ENCODE measurements around the gene CCNF.

CCNF gene

GRCh38 chr16:2494616-2495015, 65.4 kb downstream of the CCNF start:
- H3K4me1 ChIP-seq (ENCODE audit: insufficient read depth, low read length, severe bottlenecking), result peaks cover 3% of the 10 kb centered on the region

GRCh38 chr16:2495041-2495440, 65.8 kb downstream of the CCNF start:
- no peaks in the 10 kb centered on the region for H4K20me1 ChIP-seq (ENCODE audit: insufficient read depth, low read length)

More at GRCh38 chr16:2494616-2495015, 65.4 kb downstream of the CCNF start:
- Histone ChIP-seq H3K4me2 (ENCODE audit: low read length) (no peak overlapping the region), H3F3A (ENCODE audit: insufficient read depth, low read length) (no peaks in the 10 kb centered on the region), H3K9ac (ENCODE audit: low read length) (no peak overlapping the region), H3K27ac (ENCODE audit: low read depth, low read length, poor library complexity, severe bottlenecking) (no peak overlapping the region), H2AFZ (ENCODE audit: low read length) (no peak overlapping the region), H3K9me3 (ENCODE audit: low read length) (no peaks in the 10 kb centered on the region), H3K27me3 (ENCODE audit: insufficient read depth, low read length) (no peaks in the 10 kb centered on the region), H4K20me1 (ENCODE audit: insufficient read depth, low read length) (no peaks in the 10 kb centered on the region), H3K4me3 (ENCODE audit: low read depth, low read length, poor library complexity, severe bottlenecking) (no peak overlapping the region), H3K9me2 (ENCODE audit: low read depth, low read length) (no peaks in the 10 kb centered on the region), H3K79me2 (ENCODE audit: insufficient read depth, low read length) (no peaks in the 10 kb centered on the region), H3K36me3 (ENCODE audit: insufficient read depth, low read length) (no peaks in the 10 kb centered on the region)
- TF ChIP-seq EZH2 (IDR thresholded peaks at IDR 0.05; ENCODE audit: borderline replicate concordance, low read length), result no peak

GRCh38 chr16:2496223-2497115, 67.2 kb downstream of the CCNF start:
- TF ChIP-seq EZH2 (IDR thresholded peaks at IDR 0.05; ENCODE audit: borderline replicate concordance, low read length) (no peak), CTCF (IDR thresholded peaks at IDR 0.05; ENCODE audit: low read length) (no peak)
- no peaks in the 10 kb centered on the region for H3K36me3 ChIP-seq (ENCODE audit: insufficient read depth, low read length)
- H3K4me2 ChIP-seq (ENCODE audit: low read length), result no peak overlapping the region
- H2AFZ ChIP-seq (ENCODE audit: low read length), result no peak overlapping the region
- no peak overlapping the region for H3K9ac ChIP-seq (ENCODE audit: low read length)
- no peaks in the 10 kb centered on the region for H3K27me3 ChIP-seq (ENCODE audit: insufficient read depth, low read length)
- peaks cover 6% of the 10 kb centered on the region for H3K4me1 ChIP-seq (ENCODE audit: insufficient read depth, low read length, severe bottlenecking)
- no peaks in the 10 kb centered on the region for H3K9me2 ChIP-seq (ENCODE audit: low read depth, low read length)
- H3K4me3 ChIP-seq (ENCODE audit: low read depth, low read length, poor library complexity, severe bottlenecking), result no peak overlapping the region
- no peaks in the 10 kb centered on the region for H4K20me1 ChIP-seq (ENCODE audit: insufficient read depth, low read length)
- H3K79me2 ChIP-seq (ENCODE audit: insufficient read depth, low read length), result no peaks in the 10 kb centered on the region
- H3K27ac ChIP-seq (ENCODE audit: low read depth, low read length, poor library complexity, severe bottlenecking), result no peak overlapping the region
- no peaks in the 10 kb centered on the region for H3K9me3 ChIP-seq (ENCODE audit: low read length)
- H3F3A ChIP-seq (ENCODE audit: insufficient read depth, low read length), result no peaks in the 10 kb centered on the region

More at GRCh38 chr16:2495041-2495440, 65.8 kb downstream of the CCNF start:
- H3K9me2 ChIP-seq (ENCODE audit: low read depth, low read length), result no peaks in the 10 kb centered on the region
- no peak overlapping the region for H3K4me2 ChIP-seq (ENCODE audit: low read length)
- H3K27ac ChIP-seq (ENCODE audit: low read depth, low read length, poor library complexity, severe bottlenecking), result no peak overlapping the region
- H3K79me2 ChIP-seq (ENCODE audit: insufficient read depth, low read length), result no peaks in the 10 kb centered on the region
- H3K4me3 ChIP-seq (ENCODE audit: low read depth, low read length, poor library complexity, severe bottlenecking), result no peak overlapping the region
- no peak overlapping the region for H2AFZ ChIP-seq (ENCODE audit: low read length)
- no peaks in the 10 kb centered on the region for H3K27me3 ChIP-seq (ENCODE audit: insufficient read depth, low read length)
- no peaks in the 10 kb centered on the region for H3F3A ChIP-seq (ENCODE audit: insufficient read depth, low read length)
- no peaks in the 10 kb centered on the region for H3K9me3 ChIP-seq (ENCODE audit: low read length)
- H3K9ac ChIP-seq (ENCODE audit: low read length), result no peak overlapping the region
- TF ChIP-seq EZH2 (IDR thresholded peaks at IDR 0.05; ENCODE audit: borderline replicate concordance, low read length) (no peak), CTCF (IDR thresholded peaks at IDR 0.05; ENCODE audit: low read length) (no peak)
- no peaks in the 10 kb centered on the region for H3K36me3 ChIP-seq (ENCODE audit: insufficient read depth, low read length)
- peaks cover 3% of the 10 kb centered on the region for H3K4me1 ChIP-seq (ENCODE audit: insufficient read depth, low read length, severe bottlenecking)
